K562 (cell line): Measurements from ENCODE around the gene PSAP. TPM values are rescaled to one million over a fixed set of nuclear protein-coding genes. Genes with fewer than 3 reads are reported as not detected.

Source experiments
- ARID4B ChIP-seq: sonication (generic); formaldehyde crosslinking; IDR thresholded peaks from 2 replicates; pipeline ENCODE4 v1.8.0; 2022; ENCODE audit warnings: mild to moderate bottlenecking, missing genetic modification reagents
- CAMTA2 ChIP-seq: fragments of 250-450 bp; sonication (Bioruptor Pico); conservative IDR thresholded peaks from 2 replicates; pipeline ENCODE4 v1.5.1; 2022
- CEBPB ChIP-seq: fragments of 450-650 bp; IDR thresholded peaks from 2 replicates; pipeline ENCODE4 v1.6.1; 2016; ENCODE audit warnings: missing genetic modification characterization, missing compliant biosample characterization
- E2F5 ChIP-seq: sonication (generic); formaldehyde crosslinking; IDR thresholded peaks from 2 replicates; pipeline ENCODE4 v1.8.0; 2022; ENCODE audit warnings: mild to moderate bottlenecking, missing genetic modification reagents
- HNRNPLL ChIP-seq: fragments of 200-400 bp; formaldehyde crosslinking; IDR thresholded peaks from 2 replicates; pipeline ENCODE4 v1.6.1; 2017; ENCODE audit warnings: low read length, low read depth, mild to moderate bottlenecking; ENCODE audit not compliant: poor library complexity, severe bottlenecking
- MNT ChIP-seq, 2 experiments: fragments of 450-650 bp; conservative IDR thresholded peaks; 2 replicates each; pipeline ENCODE4 v1.6.1; 2017; ENCODE audit warnings: mild to moderate bottlenecking in 2 of 2, moderate library complexity in 2 of 2
- NFXL1 ChIP-seq: fragments of 450-650 bp; formaldehyde crosslinking; IDR thresholded peaks from 2 replicates; pipeline ENCODE4 v1.4.0; 2021; ENCODE audit warnings: mild to moderate bottlenecking
- STAT6 ChIP-seq: sonication (generic); formaldehyde crosslinking; IDR thresholded peaks from 2 replicates; pipeline ENCODE4 v1.8.1; 2023; ENCODE audit warnings: mild to moderate bottlenecking, missing genetic modification reagents
- ZEB2 ChIP-seq: fragments of 450-650 bp; IDR thresholded peaks from 2 replicates; pipeline ENCODE4 v1.6.1; 2016
- ZNF699 ChIP-seq: fragments of 250-450 bp; sonication (Bioruptor Pico); IDR thresholded peaks from 2 replicates; pipeline ENCODE4 v1.8.0; 2021; ENCODE audit warnings: mild to moderate bottlenecking, moderate library complexity; ENCODE audit not compliant: insufficient replicate concordance
- polyA plus RNA-seq, 8 experiments: library from polyadenylated mRNA; depleted of rRNA in 4 of 8; stranded (reverse) in 5 of 8; unstranded in 3 of 8; fragments of >200 nt; fragmentation: Nextera tagmentation in 2 of 8; fragmentation: Illumina TruSeq in 1 of 8; extraction: Ambion mirVana in 2 of 8; extraction: Trizol in 1 of 8; gene quantifications; 2 replicates each; pipeline versions ENCODE4 v1.2.1 to v1.2.3, GENCODE V29; 2011 to 2014; ENCODE audit warnings: inconsistent platforms in 1 of 8, missing spikeins in 1 of 8
- total RNA-seq, 7 experiments: library from RNA; depleted of rRNA in 6 of 7; stranded (reverse); fragments of >200 nt in 6 of 7; fragmentation: Illumina TruSeq in 2 of 7; extraction: Trizol in 2 of 7; gene quantifications; 2 replicates each; pipeline versions ENCODE4 v1.2.1 to v1.2.3, GENCODE V29; 2011 to 2021; ENCODE audit warnings: low replicate concordance in 1 of 7
- TF ChIP-seq, protein P1 (sequence below): fragments of 250-450 bp; sonication (Bioruptor Pico); IDR thresholded peaks from 2 replicates; pipeline ENCODE4 v1.4.0; 2020; ENCODE audit warnings: mild to moderate bottlenecking, moderate library complexity, borderline replicate concordance
- TF ChIP-seq, protein P2 (sequence below): fragments of 250-450 bp; sonication (Bioruptor Pico); IDR thresholded peaks from 2 replicates; pipeline ENCODE4 v1.5.0; 2021

Gene PSAP
- total and polyA plus RNA-seq, 9 of the 15 experiments (the other 6 are each of a cell fraction or from before 2014, with no cell fraction given): 245 to 700 (median 429) TPM

GRCh38 chr10:71888623-71889387 lies 37.8 kb upstream of the PSAP start (continued):
- TF ChIP-seq STAT6 (CRISPR knock-in tag): no peak
- TF ChIP-seq, protein P1, sequence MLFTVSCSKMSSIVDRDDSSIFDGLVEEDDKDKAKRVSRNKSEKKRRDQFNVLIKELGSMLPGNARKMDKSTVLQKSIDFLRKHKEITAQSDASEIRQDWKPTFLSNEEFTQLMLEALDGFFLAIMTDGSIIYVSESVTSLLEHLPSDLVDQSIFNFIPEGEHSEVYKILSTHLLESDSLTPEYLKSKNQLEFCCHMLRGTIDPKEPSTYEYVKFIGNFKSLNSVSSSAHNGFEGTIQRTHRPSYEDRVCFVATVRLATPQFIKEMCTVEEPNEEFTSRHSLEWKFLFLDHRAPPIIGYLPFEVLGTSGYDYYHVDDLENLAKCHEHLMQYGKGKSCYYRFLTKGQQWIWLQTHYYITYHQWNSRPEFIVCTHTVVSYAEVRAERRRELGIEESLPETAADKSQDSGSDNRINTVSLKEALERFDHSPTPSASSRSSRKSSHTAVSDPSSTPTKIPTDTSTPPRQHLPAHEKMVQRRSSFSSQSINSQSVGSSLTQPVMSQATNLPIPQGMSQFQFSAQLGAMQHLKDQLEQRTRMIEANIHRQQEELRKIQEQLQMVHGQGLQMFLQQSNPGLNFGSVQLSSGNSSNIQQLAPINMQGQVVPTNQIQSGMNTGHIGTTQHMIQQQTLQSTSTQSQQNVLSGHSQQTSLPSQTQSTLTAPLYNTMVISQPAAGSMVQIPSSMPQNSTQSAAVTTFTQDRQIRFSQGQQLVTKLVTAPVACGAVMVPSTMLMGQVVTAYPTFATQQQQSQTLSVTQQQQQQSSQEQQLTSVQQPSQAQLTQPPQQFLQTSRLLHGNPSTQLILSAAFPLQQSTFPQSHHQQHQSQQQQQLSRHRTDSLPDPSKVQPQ: no peak
- TF ChIP-seq ZNF699 (CRISPR knock-in tag): no peak
- peak; percentile 100 for TF ChIP-seq CEBPB (tag)
- peak; percentile 55 to 77; a peak in 3 of 4 replicates for TF ChIP-seq MNT (conservative IDR thresholded peaks at IDR 0.05)
- TF ChIP-seq ARID4B (CRISPR knock-in tag): no peak; the same call in 1 of the 2 replicates
- no peak for TF ChIP-seq ZEB2
- TF ChIP-seq HNRNPLL: peak; percentile 64
- TF ChIP-seq E2F5: 0 out of 2 replicates have a peak, but pooled peaks have one; percentile 68
- TF ChIP-seq CAMTA2 (CRISPR knock-in tag): no peak
- TF ChIP-seq, protein P2, sequence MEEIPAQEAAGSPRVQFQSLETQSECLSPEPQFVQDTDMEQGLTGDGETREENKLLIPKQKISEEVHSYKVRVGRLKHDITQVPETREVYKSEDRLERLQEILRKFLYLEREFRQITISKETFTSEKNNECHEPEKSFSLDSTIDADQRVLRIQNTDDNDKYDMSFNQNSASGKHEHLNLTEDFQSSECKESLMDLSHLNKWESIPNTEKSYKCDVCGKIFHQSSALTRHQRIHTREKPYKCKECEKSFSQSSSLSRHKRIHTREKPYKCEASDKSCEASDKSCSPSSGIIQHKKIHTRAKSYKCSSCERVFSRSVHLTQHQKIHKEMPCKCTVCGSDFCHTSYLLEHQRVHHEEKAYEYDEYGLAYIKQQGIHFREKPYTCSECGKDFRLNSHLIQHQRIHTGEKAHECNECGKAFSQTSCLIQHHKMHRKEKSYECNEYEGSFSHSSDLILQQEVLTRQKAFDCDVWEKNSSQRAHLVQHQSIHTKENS (CRISPR knock-in tag): no peak
- TF ChIP-seq NFXL1 (CRISPR knock-in tag): no peak
